Measurements from ENCODE around the gene HBG1. TPM values are rescaled to one million over a fixed set of nuclear protein-coding genes. Genes with fewer than 3 reads are reported as not detected.
"Not testable (repeated sequence)": the region's sequence is repeated elsewhere in the genome, so short reads cannot be mapped to it uniquely, and the experiment has no call there.

Gene HBG1
- total and polyA plus RNA-seq, 8 donors: 6.2 TPM; not detected in 7

GRCh38 chr11:5251746-5252145, 2.1 kb upstream of the HBG1 start:
- H3K9me3 ChIP-seq: no peaks in the 10 kb centered on the region
- DNase-seq: no peak
- no peaks in the 10 kb centered on the region for H3K27me3 ChIP-seq
- no peak overlapping the region for H3K27ac ChIP-seq
- intact Hi-C loops (cut with DNase I; ENCODE audit: low total_unique reads): no loop called here
- H3K36me3 ChIP-seq: no peaks in the 10 kb centered on the region
- WGBS, 5 donors: 15 to 63% (median 44%) methylated on average over 2 of the region's 2 CpGs
- H3K4me1 ChIP-seq: no peaks in the 10 kb centered on the region
- TF ChIP-seq EP300 (IDR thresholded peaks at IDR 0.05) (no peak), CTCF (IDR thresholded peaks at IDR 0.05) (no peak), POLR2A (IDR thresholded peaks at IDR 0.05) (no peak), POLR2AphosphoS5 (IDR thresholded peaks at IDR 0.05) (no peak)
- no peak overlapping the region for H3K4me3 ChIP-seq

- Histone ChIP-seq H3K4me1 (no peaks in the 10 kb centered on the region), H3K27me3 (no peaks in the 10 kb centered on the region), H3K4me3 (no peak overlapping the region), H3K36me3 (no peaks in the 10 kb centered on the region), H3K27ac (no peak overlapping the region), H3K9me3 (no peaks in the 10 kb centered on the region)
- DNase-seq: no peak
- TF ChIP-seq CTCF (IDR thresholded peaks at IDR 0.05): no peak
- no peak for TF ChIP-seq POLR2AphosphoS5 (IDR thresholded peaks at IDR 0.05)
- no peak for TF ChIP-seq EP300 (IDR thresholded peaks at IDR 0.05)
- no peak for TF ChIP-seq POLR2A (IDR thresholded peaks at IDR 0.05)
- intact Hi-C loops (cut with DNase I; ENCODE audit: low total_unique reads): no loop called here
- WGBS, 5 donors: 83 to 86% (median 84%) methylated on average over 4 of the region's 4 CpGs
Observed at GRCh38 chr11:5250543-5251204, 1.0 kb upstream of the HBG1 start.

GRCh38 chr11:5248498-5248897, 1.2 kb downstream of the HBG1 start:
- H3K36me3 ChIP-seq; intact Hi-C loops (cut with DNase I; ENCODE audit: low total_unique reads); H3K4me1 ChIP-seq; H3K27ac ChIP-seq; H3K4me3 ChIP-seq; DNase-seq; H3K27me3 ChIP-seq; H3K9me3 ChIP-seq: not testable (repeated sequence)
- whole genome bisulfite sequencing, 5 donors: 24 to 90% (median 70%) methylated on average over 7 of the region's 7 CpGs

- no peak for DNase-seq
- intact Hi-C loops (cut with DNase I; ENCODE audit: low total_unique reads): no loop called here
- TF ChIP-seq EP300 (IDR thresholded peaks at IDR 0.05): no peak
- TF ChIP-seq POLR2A (IDR thresholded peaks at IDR 0.05): no peak
- TF ChIP-seq CTCF (IDR thresholded peaks at IDR 0.05): no peak
- TF ChIP-seq POLR2AphosphoS5 (IDR thresholded peaks at IDR 0.05): no peak
- no peak overlapping the region for H3K27ac ChIP-seq
- no peaks in the 10 kb centered on the region for H3K4me1 ChIP-seq
- WGBS, 5 donors: 80 to 90% (median 86%) methylated on average over 3 of the region's 3 CpGs
- no peaks in the 10 kb centered on the region for H3K36me3 ChIP-seq
- H3K9me3 ChIP-seq: no peaks in the 10 kb centered on the region
- H3K4me3 ChIP-seq: no peak overlapping the region
- no peaks in the 10 kb centered on the region for H3K27me3 ChIP-seq
Observed at GRCh38 chr11:5247472-5248192, 2.0 kb downstream of the HBG1 start.
